ENCODE results near the gene SRD5A1. TPM values are rescaled to one million over a fixed set of nuclear protein-coding genes. Genes with fewer than 3 reads are reported as not detected.

Gene SRD5A1
- total RNA-seq, 3 donors from 2014 or later (not counting 1 experiment from before 2014, with no cell fraction given) = 6.5 to 11.0 (median 7.8) TPM

DNA sequence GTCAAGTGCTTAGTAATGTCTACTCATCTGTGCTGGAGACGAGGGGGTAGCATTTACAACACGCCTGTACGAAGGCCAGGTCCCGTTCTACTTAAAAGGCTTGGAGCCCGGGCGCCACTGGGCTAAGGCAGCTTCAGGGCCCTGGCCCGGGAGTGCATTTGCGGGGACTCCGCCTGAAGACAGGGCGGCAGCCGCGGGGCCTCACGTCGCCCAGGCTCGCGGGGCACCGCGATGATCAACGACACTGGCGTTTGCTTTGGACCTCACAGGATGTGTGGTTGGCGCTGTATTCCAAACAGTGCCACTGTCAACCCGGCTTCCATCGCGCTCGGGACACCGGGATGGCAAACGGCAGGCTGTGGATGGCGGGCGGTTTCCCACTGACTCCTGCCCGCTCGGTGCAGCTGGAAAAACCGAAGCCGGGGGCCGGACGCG, 78.9 kb downstream of the SRD5A1 start:
- ATAC-seq = peak in 1 of 3 donors; percentile 6
- peak overlapping the region; percentile 49 for H3K4me3 ChIP-seq (ENCODE audit: low read length)
- no peaks in the 10 kb centered on the region for H3K9me3 Mint-ChIP-seq
- H3K36me3 Mint-ChIP-seq = no peaks in the 10 kb centered on the region
- H3K4me3 Mint-ChIP-seq = peak overlapping the region; percentile 91
- H3K36me3 ChIP-seq (ENCODE audit: control insufficient read depth, insufficient read depth, low read length) = no peaks in the 10 kb centered on the region
- intact Hi-C loops (cut with micrococcal nuclease) = loop anchor here (5.0 kb wide), 1 partner anchor 1220 kb away; no protein-coding TSS in a partner anchor
- under 1% methylated on average over 36 of the region's 36 CpGs for WGBS (ENCODE audit: insufficient coverage)
- peaks cover 32 to 39% of the 10 kb centered on the region in 2 donors for H3K4me1 Mint-ChIP-seq
- H3K27ac Mint-ChIP-seq = peak overlapping the region; percentile 88 to 89
- DNase-seq = peak; percentile 48 to 65
- peaks cover 2% of the 10 kb centered on the region for H3K27me3 ChIP-seq (ENCODE audit: control insufficient read depth, insufficient read depth, low read length)
- H3K9me3 ChIP-seq (ENCODE audit: control insufficient read depth, insufficient read depth, low read length) = no peaks in the 10 kb centered on the region
- peaks cover 30% of the 10 kb centered on the region for H3K4me1 ChIP-seq (ENCODE audit: control insufficient read depth, insufficient read depth, low read length)
- peaks cover 7 to 8% of the 10 kb centered on the region in 2 donors for H3K27me3 Mint-ChIP-seq (ENCODE audit: low read depth in 2 of 2)
- TF ChIP-seq, protein P1, sequence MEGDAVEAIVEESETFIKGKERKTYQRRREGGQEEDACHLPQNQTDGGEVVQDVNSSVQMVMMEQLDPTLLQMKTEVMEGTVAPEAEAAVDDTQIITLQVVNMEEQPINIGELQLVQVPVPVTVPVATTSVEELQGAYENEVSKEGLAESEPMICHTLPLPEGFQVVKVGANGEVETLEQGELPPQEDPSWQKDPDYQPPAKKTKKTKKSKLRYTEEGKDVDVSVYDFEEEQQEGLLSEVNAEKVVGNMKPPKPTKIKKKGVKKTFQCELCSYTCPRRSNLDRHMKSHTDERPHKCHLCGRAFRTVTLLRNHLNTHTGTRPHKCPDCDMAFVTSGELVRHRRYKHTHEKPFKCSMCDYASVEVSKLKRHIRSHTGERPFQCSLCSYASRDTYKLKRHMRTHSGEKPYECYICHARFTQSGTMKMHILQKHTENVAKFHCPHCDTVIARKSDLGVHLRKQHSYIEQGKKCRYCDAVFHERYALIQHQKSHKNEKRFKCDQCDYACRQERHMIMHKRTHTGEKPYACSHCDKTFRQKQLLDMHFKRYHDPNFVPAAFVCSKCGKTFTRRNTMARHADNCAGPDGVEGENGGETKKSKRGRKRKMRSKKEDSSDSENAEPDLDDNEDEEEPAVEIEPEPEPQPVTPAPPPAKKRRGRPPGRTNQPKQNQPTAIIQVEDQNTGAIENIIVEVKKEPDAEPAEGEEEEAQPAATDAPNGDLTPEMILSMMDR (IDR thresholded peaks at IDR 0.05) = no peak
- peak overlapping the region; percentile 80 for H3K27ac ChIP-seq (ENCODE audit: low read length)

DNA sequence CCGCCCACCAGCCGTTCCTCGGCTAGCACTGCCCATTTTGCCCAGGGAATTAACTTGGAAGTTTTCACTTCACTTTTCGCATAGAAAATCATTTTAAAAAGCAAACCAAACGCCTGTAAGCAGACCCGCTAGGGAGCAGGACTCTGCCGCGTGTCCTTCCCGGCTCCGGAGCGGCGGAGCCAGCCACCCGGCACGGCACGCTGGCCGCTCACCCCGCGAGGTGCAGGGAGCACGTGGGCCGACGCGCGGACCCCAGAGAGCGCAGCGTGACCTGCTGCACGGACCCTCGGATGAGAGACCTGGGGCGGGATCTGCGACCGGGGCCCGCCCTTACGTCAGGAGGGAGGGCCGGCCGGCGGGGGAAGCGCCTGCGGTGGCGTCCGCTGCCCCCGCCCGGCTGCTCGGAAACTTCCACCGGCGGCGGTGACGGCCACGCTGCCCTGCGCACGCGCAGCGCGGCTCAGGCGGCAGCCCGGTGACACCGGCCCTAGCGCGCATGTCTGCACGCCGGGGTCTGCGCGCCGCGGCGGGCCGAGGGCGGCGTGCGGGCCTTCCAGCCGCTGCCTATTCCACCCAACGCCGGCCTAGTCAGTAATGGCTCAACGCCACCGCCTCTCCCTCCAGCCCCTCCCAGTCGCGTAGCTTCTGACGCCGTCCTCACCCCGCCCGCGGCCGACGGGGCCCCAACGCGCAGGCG, 79.5 kb downstream of the SRD5A1 start:
- Mint-ChIP-seq H3K27me3 (ENCODE audit: low read depth in 2 of 2) (peaks cover 7 to 8% of the 10 kb centered on the region in 2 donors), H3K9me3 (no peaks in the 10 kb centered on the region), H3K4me1 (peaks cover 36 to 45% of the 10 kb centered on the region in 2 donors), H3K27ac (peak overlapping the region; percentile 88 to 89), H3K4me3 (peak overlapping the region; percentile 91), H3K36me3 (no peaks in the 10 kb centered on the region)
- ATAC-seq = peak; percentile 75 to 89 (median 75)
- Histone ChIP-seq H3K4me3 (ENCODE audit: low read length) (peak overlapping the region; percentile 49), H3K9me3 (ENCODE audit: control insufficient read depth, insufficient read depth, low read length) (no peaks in the 10 kb centered on the region), H3K4me1 (ENCODE audit: control insufficient read depth, insufficient read depth, low read length) (peaks cover 36% of the 10 kb centered on the region), H3K27ac (ENCODE audit: low read length) (peak overlapping the region; percentile 80), H3K27me3 (ENCODE audit: control insufficient read depth, insufficient read depth, low read length) (peaks cover 2% of the 10 kb centered on the region), H3K36me3 (ENCODE audit: control insufficient read depth, insufficient read depth, low read length) (no peaks in the 10 kb centered on the region)
- TF ChIP-seq, protein P1 (IDR thresholded peaks at IDR 0.05) = no peak
- 0% methylated on average over 85 of the region's 85 CpGs for WGBS (ENCODE audit: insufficient coverage)
- intact Hi-C loops (cut with micrococcal nuclease) = loop anchor here (1.0 to 5.0 kb wide), 2 partner anchors 79 to 1220 kb away; partner anchors contain the start of genes NSUN2 and SRD5A1
- peak in 1 of 2 donors; percentile 97 for DNase-seq

DNA sequence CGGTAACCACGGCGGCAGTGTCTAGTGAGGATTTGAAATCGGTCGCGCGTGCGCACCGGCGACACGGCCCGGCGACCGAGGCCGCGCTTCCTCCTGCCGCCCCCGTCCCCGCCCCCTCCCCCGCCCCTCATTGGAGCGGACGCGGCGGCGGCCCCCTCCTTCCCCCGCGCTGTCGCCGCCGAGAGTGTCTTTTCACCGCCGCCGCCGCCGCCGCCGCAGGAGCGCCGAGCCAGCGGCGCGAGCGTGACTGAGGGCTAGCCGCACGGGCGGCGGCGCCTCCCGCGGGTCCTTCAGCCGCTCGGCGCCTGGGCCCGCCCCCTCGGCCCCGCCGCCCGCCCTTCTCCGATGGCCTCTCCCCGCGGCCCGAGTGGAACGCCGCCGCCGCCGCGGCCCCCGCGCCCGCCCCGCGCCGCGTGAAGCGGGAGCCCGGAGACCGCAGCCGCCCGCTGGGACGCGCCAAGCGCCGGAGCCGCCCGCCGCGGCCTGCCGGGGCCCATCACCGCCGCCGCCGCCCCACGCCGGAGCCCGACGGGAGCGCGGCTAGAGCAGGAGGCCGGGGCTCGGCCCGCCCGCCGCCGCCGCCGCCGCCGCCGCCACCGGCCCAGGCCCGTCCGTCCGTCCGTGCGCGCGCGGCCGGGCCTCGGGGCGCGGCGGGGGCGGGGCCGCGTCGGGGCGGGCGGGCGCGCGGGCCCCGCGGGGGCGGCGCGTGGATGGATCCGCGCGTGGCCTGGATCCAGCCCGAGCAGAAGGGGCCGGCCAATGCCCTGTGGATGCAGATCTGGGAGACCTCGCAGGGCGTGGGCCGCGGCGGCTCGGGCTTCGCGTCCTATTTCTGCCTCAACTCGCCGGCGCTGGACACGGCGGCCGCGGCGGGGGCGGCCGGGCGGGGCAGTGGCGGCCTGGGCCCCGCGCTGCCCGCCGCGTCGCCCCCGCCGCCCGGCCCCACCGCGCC, 80.3 kb downstream of the SRD5A1 start, which contains the start of gene TENT4A:
Gene TENT4A, plus strand, starts transcription at position 159 of the 952 bp plus-strand sequence. Its CDS starts 552 bp downstream, at position 711.
- H3K36me3 ChIP-seq (ENCODE audit: control insufficient read depth, insufficient read depth, low read length) = no peaks in the 10 kb centered on the region
- H3K36me3 Mint-ChIP-seq = no peaks in the 10 kb centered on the region
- peaks cover 44 to 53% of the 10 kb centered on the region in 2 donors for H3K4me1 Mint-ChIP-seq
- intact Hi-C loops (cut with micrococcal nuclease) = loop anchor here (1.0 to 5.0 kb wide), 2 partner anchors 80 to 1221 kb away; partner anchors contain the start of genes NSUN2 and SRD5A1
- H3K27ac ChIP-seq (ENCODE audit: low read length) = peak within 1 kb of the TSS; percentile 80
- peaks cover 36% of the 10 kb centered on the region for H3K4me1 ChIP-seq (ENCODE audit: control insufficient read depth, insufficient read depth, low read length)
- peak; percentile 37 to 56 (median 52) for ATAC-seq
- peak within 1 kb of the TSS; percentile 91 for H3K4me3 Mint-ChIP-seq
- peaks cover 2% of the 10 kb centered on the region for H3K27me3 ChIP-seq (ENCODE audit: control insufficient read depth, insufficient read depth, low read length)
- H3K27ac Mint-ChIP-seq = peak within 1 kb of the TSS; percentile 88 to 89
- DNase-seq = peak in 1 of 2 donors; percentile 99
- WGBS (ENCODE audit: insufficient coverage) = under 1% methylated on average over 173 of the region's 174 CpGs
- H3K9me3 Mint-ChIP-seq = no peaks in the 10 kb centered on the region
- H3K27me3 Mint-ChIP-seq (ENCODE audit: low read depth in 2 of 2) = peaks cover 7 to 8% of the 10 kb centered on the region in 2 donors
- H3K9me3 ChIP-seq (ENCODE audit: control insufficient read depth, insufficient read depth, low read length) = no peaks in the 10 kb centered on the region
- H3K4me3 ChIP-seq (ENCODE audit: low read length) = peak within 1 kb of the TSS; percentile 49
- TF ChIP-seq, protein P1 (IDR thresholded peaks at IDR 0.05) = no peak
